ENCODE data around the gene VPS33B. TPM values are rescaled to one million over a fixed set of nuclear protein-coding genes. Genes with fewer than 3 reads are reported as not detected.

VPS33B gene
- total and polyA plus RNA-seq, 2 of the 8 experiments (the other 6 are each of a cell fraction or from before 2014, with no cell fraction given) = 11.8 to 17.3 TPM

- no peak for DNase-seq (ENCODE audit: low read depth in 1 of 2, low spot score in 2 of 2)
- Histone ChIP-seq H3K9me3 (ENCODE audit: insufficient read depth in 2 of 2, low read depth in 1 of 2, low read length in 1 of 2) (no peaks in the 10 kb centered on the region), H3K27ac (ENCODE audit: low read depth, low read length) (no peak overlapping the region), H3K23ac (ENCODE audit: insufficient read length) (no peak overlapping the region), H3K79me2 (ENCODE audit: control insufficient read depth in 1 of 2, insufficient read depth in 2 of 2, low read length in 2 of 2) (no peaks in the 10 kb centered on the region), H3K9ac (replicated peaks in 1 of 4; ENCODE audit: extremely low read depth in 1 of 4, low read depth in 3 of 4, low read length in 3 of 4) (no peak overlapping the region), H2BK5ac (ENCODE audit: low read depth, low read length) (no peak overlapping the region), H2BK20ac (ENCODE audit: low read length) (no peak overlapping the region), H2BK15ac (ENCODE audit: low read length) (no peak overlapping the region), H2BK120ac (replicated peaks; ENCODE audit: low read depth, low read length) (no peak overlapping the region), H3K36me3 (ENCODE audit: control insufficient read depth in 2 of 4, insufficient read depth in 4 of 4, low read length in 3 of 4) (no peaks in the 10 kb centered on the region), H3K56ac (replicated peaks; ENCODE audit: insufficient read length, low read depth, low read length) (no peak overlapping the region), H3K4me2 (ENCODE audit: insufficient read depth in 1 of 2, low read depth in 2 of 2, low read length in 2 of 2) (no peak overlapping the region), H3K14ac (ENCODE audit: insufficient read length) (no peak overlapping the region), H4K20me1 (replicated peaks in 1 of 2; ENCODE audit: control insufficient read depth in 1 of 2, insufficient read depth in 2 of 2, low read length in 2 of 2) (no peaks in the 10 kb centered on the region), H2AFZ (ENCODE audit: low read length) (peak overlapping the region; percentile 31; the same call in 1 of the 2 replicates), H4K5ac (ENCODE audit: insufficient read length, low read depth, low read length) (no peak overlapping the region), H3K4me1 (replicated peaks in 1 of 4; ENCODE audit: control insufficient read depth in 3 of 4, insufficient read depth in 4 of 4, low read length in 3 of 4) (no peaks in the 10 kb centered on the region), H4K91ac (replicated peaks; ENCODE audit: insufficient read length, low read length) (no peak overlapping the region), H2BK12ac (ENCODE audit: low read depth, low read length) (no peak overlapping the region), H2AK5ac (ENCODE audit: low read depth, low read length) (no peak overlapping the region), H3K27me3 (replicated peaks in 1 of 4; ENCODE audit: control insufficient read depth in 3 of 4, extremely low read depth in 1 of 4, insufficient read depth in 3 of 4, low read length in 3 of 4) (no peaks in the 10 kb centered on the region; a peak in 1 of 7 replicates), H3K4ac (replicated peaks; ENCODE audit: insufficient read length, low read depth, low read length) (no peak overlapping the region), H3K4me3 (ENCODE audit: extremely low read depth in 1 of 4, insufficient read depth in 2 of 4, low read depth in 3 of 4, low read length in 4 of 4) (no peak overlapping the region), H4K8ac (ENCODE audit: extremely low read depth, insufficient read depth, low read length) (no peak overlapping the region), H3K23me2 (ENCODE audit: low read depth, low read length) (0 out of 2 replicates have a peak, but pooled peaks cover 2% of the 10 kb centered on the region), H3K79me1 (ENCODE audit: low read depth, low read length) (no peaks in the 10 kb centered on the region), H3K18ac (ENCODE audit: extremely low read depth, low read length) (no peak overlapping the region)
- FAIRE-seq = no peak
- 73% methylated on average over 3 of the region's 3 CpGs; no CpG with 5 or more reads in 1 of the 2 experiments for WGBS, 2 experiments (ENCODE audit: extremely low coverage in 1 of 2, insufficient coverage in 1 of 2, insufficient read length in 1 of 2, insufficient replicate concordance in 2 of 2, low coverage in 1 of 2, low lambda C conversion rate in 2 of 2, missing lambda C conversion rate in 1 of 2)
- TF ChIP-seq HDAC6 (IDR thresholded peaks at IDR 0.05; ENCODE audit: low read depth, low read length) (no peak), EGR1 (IDR thresholded peaks at IDR 0.05; ENCODE audit: borderline replicate concordance, low read depth, low read length) (no peak), EZH2 (IDR thresholded peaks at IDR 0.05; ENCODE audit: low read depth, low read length, severe bottlenecking) (no peak), MAFK (IDR thresholded peaks at IDR 0.05; ENCODE audit: low read depth, low read length) (no peak)
- CTCF ChIA-PET (ENCODE audit: partially characterized antibody) = interaction anchor here (1.3 to 1.8 kb wide), 3 partner anchors 8 to 224 kb away, joined by 3 read pairs; no protein-coding TSS in a partner anchor
- POLR2A ChIA-PET (ENCODE audit: partially characterized antibody) = interaction anchor here (1.2 kb wide), 1 partner anchor 12 kb away, joined by 4 read pairs; no protein-coding TSS in a partner anchor
These were observed 22.7 kb upstream of the VPS33B start for GRCh38 chr15:91045065-91045464.

Measured in H1 (cell line).